Activated T-cell treated with anti-CD3 and anti-CD28 coated beads for 24 hours (primary cell): ENCODE results near the gene MSANTD2.
A peak's percentile ranks its signal among the peaks of the same experiment; 100 is the strongest.
"Not testable (repeated sequence)": the region's sequence is repeated elsewhere in the genome, so short reads cannot be mapped to it uniquely, and the experiment has no call there.

Experiments used
- DNase-seq: peaks from one replicate; pipeline ENCODE4 v3.0.0-alpha.2; 2020; ENCODE audit warnings: low read depth

MSANTD2 gene

GRCh38 chr11:124770959-124771358 is 29.2 kb downstream of the MSANTD2 start:
- not testable (repeated sequence) for DNase-seq

DNA sequence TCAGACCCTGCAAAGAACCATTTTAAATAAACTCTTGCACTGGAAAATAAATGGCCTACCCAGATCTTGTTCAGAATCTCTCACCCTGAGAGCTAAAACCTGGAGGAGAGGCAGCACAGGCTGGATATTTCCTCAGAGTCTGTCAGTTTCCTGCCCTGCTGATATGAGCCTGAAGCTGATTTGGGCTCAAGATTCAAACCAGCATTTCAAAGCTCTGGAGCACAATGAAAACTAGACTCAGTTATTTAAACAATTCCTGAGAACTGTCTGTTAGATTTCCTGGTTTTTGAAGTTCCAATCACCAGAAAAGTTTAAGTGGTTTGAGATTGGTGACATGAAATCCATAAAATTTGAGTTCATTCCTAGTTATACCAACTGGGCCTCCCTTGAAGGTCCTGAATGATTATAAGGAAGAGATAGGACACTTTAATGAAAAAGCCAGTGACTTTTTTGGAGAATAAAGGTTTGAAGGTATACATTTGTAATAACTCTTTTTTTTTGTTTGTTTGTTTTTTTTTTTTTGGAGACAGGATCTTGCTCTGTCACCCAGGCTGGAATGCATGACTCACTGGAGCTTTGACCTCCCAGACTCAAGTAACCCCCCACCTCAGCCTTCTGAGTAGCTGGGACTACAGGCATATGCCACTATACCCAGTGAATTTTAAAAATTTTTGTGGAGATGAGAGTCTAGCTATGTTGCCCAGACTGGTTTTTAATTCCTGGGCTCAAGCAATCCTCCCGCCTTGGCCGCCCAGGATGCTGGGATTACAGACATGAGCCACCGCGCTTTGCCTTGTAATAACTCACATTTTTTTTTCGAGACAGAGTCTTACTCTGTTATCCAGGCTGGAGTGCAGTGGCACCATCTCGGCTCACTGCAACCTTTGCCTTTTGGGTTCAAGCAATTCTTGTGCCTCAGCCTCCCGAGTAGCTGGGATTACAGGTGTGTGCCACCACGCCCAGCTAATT is 30.1 kb downstream of the MSANTD2 start:
- DNase-seq, result no peak

- DNase-seq, result no peak
These were observed 31.3 kb downstream of the MSANTD2 start for GRCh38 chr11:124768914-124769313.

GRCh38 chr11:124766156-124766555 is 34.0 kb downstream of the MSANTD2 start:
- DNase-seq, result no peak

DNA sequence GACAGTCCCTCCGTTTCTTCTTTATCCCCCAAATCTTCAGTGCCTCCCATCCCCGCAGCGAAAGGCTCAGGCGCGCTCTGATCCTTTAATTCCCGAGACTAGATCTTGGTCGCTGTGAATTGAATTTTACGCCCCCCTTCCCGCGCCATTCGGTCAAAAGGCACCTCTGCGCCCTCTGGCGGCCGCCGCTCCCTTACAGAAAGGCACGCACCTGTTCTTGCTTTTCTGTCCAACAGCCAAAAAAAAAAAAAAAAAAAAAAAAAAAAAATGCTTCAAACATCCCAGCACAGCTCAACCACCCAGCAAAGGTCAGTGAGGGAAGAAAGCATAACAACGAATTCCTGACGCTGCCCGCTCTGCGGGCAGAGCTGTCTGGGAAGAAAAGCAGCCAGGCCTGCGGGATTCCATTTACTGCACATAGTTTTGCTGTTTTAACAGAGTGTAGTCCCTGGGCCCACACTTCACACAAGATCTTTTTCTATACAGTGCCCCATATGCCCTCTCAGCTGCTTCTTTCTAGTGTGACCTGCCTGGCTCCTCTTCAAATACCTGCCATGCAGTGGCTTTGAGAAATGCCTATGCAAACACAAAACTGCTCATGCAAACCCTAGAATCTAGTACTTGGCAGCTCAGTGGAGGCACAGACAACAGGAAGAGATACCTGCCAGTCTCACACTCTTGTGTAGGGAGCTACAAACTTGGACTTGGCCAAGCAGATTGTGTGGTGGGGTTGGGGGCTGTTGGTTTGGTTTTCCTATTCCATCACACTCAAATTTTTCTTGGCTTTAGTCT is 36.9 kb downstream of the MSANTD2 start:
- DNase-seq, result peak; percentile 73

DNA sequence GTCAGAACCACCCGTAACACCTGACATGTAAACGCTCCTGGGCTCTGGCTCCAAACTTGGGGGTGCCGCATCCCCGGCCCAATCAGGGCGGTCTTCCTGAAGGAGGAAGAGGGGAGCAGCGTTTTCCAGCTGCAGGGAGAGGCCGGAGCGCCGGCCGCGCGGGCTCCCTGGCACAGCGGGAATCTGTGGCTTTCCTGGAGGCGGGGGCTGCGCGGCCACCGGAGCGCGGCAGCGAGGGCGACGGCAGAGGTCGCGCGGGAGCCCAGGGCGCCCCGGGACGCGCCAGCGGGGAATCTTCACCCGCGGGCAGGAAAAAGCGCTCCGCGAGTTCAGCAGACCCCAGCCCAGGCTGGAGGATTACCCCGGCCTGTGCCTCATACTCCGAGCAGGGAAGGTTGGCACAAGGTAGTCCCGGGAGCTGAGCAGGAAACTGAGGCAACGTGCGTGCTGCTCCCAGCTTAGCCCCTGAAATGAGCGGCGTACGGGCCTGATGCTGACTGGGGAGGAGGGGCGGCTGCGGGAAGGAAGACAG is 37.5 kb downstream of the MSANTD2 start:
- DNase-seq, result no peak

GRCh38 chr11:124762105-124762623 is 38.0 kb downstream of the MSANTD2 start, which contains the start of gene ESAM:
Gene ESAM (minus strand): TSS chr11:124762290. CDS start chr11:124762154, 136 bp downstream.
- DNase-seq, result peak; percentile 47

GRCh38 chr11:124761301-124762104 is 38.7 kb downstream of the MSANTD2 start:
- DNase-seq, result no peak

DNA sequence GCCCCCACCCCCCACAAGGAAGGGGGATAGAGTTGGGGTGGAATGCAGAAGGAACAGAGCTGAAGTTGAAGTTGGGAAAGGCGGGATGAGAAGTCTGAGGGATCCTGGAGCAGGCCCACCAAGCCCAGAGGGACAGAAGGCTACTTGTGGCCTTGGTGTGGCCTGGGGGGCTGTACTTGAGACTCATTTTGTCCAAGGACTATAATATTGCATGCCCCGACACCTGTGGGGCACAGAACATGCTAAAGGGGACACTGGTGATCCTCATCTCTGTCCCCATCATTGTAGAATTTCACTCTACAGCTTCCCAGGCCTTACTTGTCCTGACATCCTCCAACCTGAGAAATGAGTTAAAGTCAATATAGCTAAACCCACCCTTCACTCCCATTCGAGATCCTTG is 39.4 kb downstream of the MSANTD2 start:
- DNase-seq, result no peak

- no peak for DNase-seq
These were observed 40.0 kb downstream of the MSANTD2 start for GRCh38 chr11:124760205-124760652.

DNA sequence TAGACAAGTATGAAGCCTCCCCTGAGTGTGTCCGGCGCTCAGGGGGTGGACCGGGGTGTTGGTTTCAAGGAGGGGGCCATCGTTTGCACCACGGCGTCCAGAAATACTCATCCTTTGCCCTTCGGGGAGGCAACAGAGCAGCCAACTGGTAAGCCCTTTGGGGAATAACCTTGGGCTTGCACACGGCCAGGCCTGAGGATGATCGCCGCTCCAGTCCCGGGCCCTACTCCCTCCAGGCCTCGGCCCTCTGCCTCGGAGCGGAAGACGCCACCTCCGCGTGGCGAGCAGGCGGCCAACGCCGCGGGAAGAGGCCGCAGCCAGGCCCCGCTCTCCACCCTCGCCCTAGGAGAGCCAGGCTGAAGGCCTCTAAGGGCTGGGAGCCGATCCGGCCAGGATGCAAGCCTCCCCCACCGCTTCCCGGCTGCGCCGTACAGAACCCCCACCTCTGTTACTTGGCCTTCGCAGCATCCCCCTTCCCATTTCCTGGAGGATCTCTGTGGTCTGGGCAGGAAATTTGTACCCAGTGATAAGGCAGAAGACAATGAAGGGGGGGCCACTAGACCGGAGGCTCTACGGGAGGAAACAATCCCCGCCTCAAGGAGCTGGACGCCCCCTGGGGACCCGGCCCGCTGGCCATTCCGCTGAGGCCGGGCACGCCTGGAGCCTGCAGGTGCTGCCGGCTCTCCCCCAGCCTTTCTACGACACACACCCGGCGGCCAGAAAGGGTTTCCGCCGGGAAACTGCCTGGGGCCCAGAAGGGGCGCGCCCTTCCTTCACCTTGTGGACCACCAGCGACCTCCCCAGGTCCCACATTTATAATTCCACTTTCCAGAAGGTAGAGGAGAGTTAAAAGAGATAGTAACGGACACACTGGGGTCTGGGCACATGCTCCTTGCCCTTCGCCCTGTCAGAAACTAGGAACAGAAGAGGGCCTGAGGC is 40.7 kb downstream of the MSANTD2 start:
- DNase-seq, result no peak

- peak; percentile 55 for DNase-seq
These were observed 41.6 kb downstream of the MSANTD2 start for GRCh38 chr11:124758355-124759265.

GRCh38 chr11:124757320-124757719 is 42.9 kb downstream of the MSANTD2 start:
- DNase-seq, result no peak

- DNase-seq, result no peak
These were observed 43.4 kb downstream of the MSANTD2 start for GRCh38 chr11:124756753-124757227.

GRCh38 chr11:124756033-124756752 is 44.0 kb downstream of the MSANTD2 start:
- no peak for DNase-seq

- DNase-seq, result no peak
These were observed 45.5 kb downstream of the MSANTD2 start for GRCh38 chr11:124754710-124755109.

GRCh38 chr11:124754309-124754708 is 45.9 kb downstream of the MSANTD2 start:
- no peak for DNase-seq

- DNase-seq, result no peak
These were observed 46.6 kb downstream of the MSANTD2 start for GRCh38 chr11:124753624-124754023.
